GM12891 (cell line): ENCODE data around the gene DLG1.
"Not testable (repeated sequence)": the region's sequence is repeated elsewhere in the genome, so short reads cannot be mapped to it uniquely, and the experiment has no call there.

ENCODE experiments used
- DNase-seq: peaks from one replicate; pipeline ENCODE4 v3.0.0; 2011; ENCODE audit warnings: low spot score; ENCODE audit not compliant: insufficient read length
- FAIRE-seq: peaks from 2 replicates; lab custom pipeline; 2011; peaks lifted over from hg19 to GRCh38; lab: Jason Lieb, UNC
- PAX5 ChIP-seq: IDR thresholded peaks from 2 replicates; pipeline ENCODE4 v1.6.1; 2011; ENCODE audit warnings: low read length, moderate library complexity, mild to moderate bottlenecking; ENCODE audit not compliant: insufficient read depth, severe bottlenecking
- POLR2A ChIP-seq: IDR thresholded peaks from 2 replicates; pipeline ENCODE4 v1.6.1; 2011; ENCODE audit warnings: low read depth, low read length, control low read depth
- POLR2AphosphoS5 ChIP-seq: IDR thresholded peaks from 2 replicates; pipeline ENCODE4 v1.6.1; 2011; ENCODE audit warnings: low read depth, low read length, control low read depth
- POU2F2 ChIP-seq: IDR thresholded peaks from 2 replicates; pipeline ENCODE4 v1.6.1; 2011; ENCODE audit warnings: low read depth, mild to moderate bottlenecking, control low read depth, low read length, moderate library complexity
- SPI1 ChIP-seq: IDR thresholded peaks from 2 replicates; pipeline ENCODE4 v1.6.1; 2011; ENCODE audit warnings: low read depth, low read length, control low read depth
- TAF1 ChIP-seq: IDR thresholded peaks from 2 replicates; pipeline ENCODE4 v1.6.1; 2011; ENCODE audit warnings: low read depth, low read length, control low read depth

DLG1 gene

GRCh38 chr3:197035577-197035976, 262.8 kb downstream of the DLG1 start:
- no peak for FAIRE-seq
- TF ChIP-seq POU2F2, result no peak
- TF ChIP-seq POLR2A, result no peak
- no peak for TF ChIP-seq TAF1
- no peak for DNase-seq

GRCh38 chr3:197034778-197035177, 263.6 kb downstream of the DLG1 start:
- not testable (repeated sequence) for FAIRE-seq, DNase-seq

- not testable (repeated sequence) for DNase-seq, FAIRE-seq
Measured at GRCh38 chr3:197033764-197034163, 264.6 kb downstream of the DLG1 start.

DNA sequence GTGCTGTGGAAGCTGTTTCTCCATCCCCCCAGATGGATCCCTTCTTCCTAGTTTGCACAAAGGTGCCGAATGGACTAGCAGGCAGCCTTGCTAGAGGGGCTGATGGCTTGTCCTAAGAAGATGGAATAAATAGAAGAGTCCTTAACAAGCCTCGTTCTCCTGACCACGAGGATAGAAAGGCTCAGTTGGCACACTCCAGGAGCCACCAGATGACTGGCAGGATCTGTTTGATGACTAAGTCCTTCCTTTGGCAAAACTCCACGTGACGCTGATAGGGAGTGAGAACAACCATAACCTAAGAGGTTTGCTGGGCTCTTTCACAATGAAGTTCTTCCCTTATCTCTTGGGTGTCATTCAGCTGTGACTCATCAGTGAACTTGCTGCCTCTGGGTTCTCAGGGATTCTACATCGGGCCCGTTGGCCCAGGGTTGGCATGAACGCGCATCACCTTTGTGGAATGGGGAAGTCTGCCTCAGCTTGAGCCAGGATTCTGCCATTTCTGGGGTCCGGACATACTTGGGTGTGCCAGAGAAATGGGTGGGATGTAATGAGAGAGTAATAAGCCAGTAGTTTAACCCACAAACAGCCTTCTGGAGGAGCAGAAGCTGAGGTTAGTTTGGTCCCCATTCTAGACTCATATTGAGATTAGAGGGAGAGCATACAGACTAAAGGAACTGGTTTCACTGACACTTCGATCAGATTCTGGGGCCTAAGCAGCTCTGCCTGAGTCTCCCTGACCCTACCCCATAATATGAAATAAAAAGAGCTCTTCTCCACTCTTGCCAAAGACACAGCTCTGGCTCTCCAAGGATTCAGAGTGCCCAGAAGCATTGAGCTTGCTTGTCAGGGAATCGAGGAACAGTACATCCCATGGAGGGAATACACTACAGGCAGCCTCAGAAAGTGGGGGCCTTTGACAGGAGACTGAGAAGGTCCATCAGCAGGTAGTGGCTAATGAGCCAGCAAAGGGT, 266.8 kb downstream of the DLG1 start:
- FAIRE-seq (no peak), DNase-seq (no peak)

GRCh38 chr3:197030379-197031314, 267.8 kb downstream of the DLG1 start:
- no peak for FAIRE-seq
- TF ChIP-seq POLR2AphosphoS5, result no peak
- no peak for TF ChIP-seq SPI1
- no peak for TF ChIP-seq PAX5
- no peak for TF ChIP-seq POU2F2
- no peak for TF ChIP-seq POLR2A
- TF ChIP-seq TAF1, result no peak
- DNase-seq, result no peak

More for the DNA sequence above, 266.8 kb downstream of the DLG1 start:
- TF ChIP-seq TAF1, result no peak

- peak; percentile 100 for DNase-seq
- no peak for FAIRE-seq
- TF ChIP-seq POLR2A (0 out of 2 replicates have a peak, but pooled peaks have one; percentile 34), POU2F2 (no peak)
Measured at GRCh38 chr3:197029511-197030167, 268.8 kb downstream of the DLG1 start, which contains the start of gene MELTF. Gene MELTF, minus strand, starts transcription at chr3:197029817. Its CDS starts 115 bp downstream, at chr3:197029702.

GRCh38 chr3:197028728-197029510, 269.5 kb downstream of the DLG1 start:
- FAIRE-seq, result peak; percentile 54
- no peak for TF ChIP-seq SPI1
- TF ChIP-seq TAF1, result no peak
- TF ChIP-seq PAX5, result no peak
- no peak for TF ChIP-seq POU2F2
- no peak for TF ChIP-seq POLR2AphosphoS5
- DNase-seq, result peak; percentile 66

DNA sequence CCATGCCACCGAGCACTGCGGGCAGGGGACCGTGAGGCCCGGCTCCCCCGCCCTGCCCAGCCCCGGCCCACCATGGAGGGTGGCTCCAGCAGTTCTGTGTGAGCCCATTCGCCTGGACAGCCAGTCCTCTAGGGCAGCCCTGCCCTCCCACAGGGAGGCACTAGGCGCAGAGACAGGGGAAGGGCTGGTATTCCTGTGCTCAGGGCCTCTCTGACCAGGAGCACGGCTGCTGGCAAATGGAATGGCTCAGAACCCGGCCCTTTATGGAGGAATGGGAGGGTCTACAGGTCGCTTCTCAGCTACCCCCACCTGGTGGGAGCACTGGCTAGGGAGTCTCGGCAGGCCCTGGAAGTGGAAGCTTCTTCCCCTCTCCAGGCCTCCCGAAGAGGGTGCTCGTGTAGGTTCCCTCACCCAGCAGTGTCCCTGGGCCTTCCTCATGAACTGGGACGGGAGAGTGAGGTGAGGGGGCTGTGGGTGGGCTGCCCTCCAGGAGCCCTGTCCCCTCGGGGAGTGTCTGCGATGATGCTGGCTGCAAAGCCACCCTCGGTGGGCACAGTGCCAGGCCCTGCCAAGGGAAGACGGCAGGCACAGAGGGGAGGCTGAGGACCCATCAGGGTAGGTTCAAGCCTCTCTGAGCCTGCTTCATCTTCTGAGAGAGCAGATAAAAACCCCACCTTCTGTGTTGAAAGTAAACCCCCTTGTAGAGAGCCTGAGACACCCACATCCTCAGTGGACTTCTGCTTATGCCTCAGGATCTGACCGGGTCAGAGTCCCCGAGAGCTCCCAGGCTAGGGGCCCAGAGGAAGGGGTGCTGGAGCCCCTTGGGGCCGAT, 270.3 kb downstream of the DLG1 start:
- FAIRE-seq (peak; percentile 13), DNase-seq (no peak)
- TF ChIP-seq TAF1, result no peak
- TF ChIP-seq PAX5, result no peak
- TF ChIP-seq POLR2A, result no peak
- TF ChIP-seq POU2F2, result no peak
- TF ChIP-seq POLR2AphosphoS5, result no peak
- no peak for TF ChIP-seq SPI1
